Stimulated activated memory B cell treated with anti-CD40 and anti-IgM and Interleukin-4, amounts not matched to agents 10 μg/mL and 1 μg/mL and 100 μg/mL, for 72 hours (primary cell): ENCODE measurements around the gene SRGAP2.
A peak's percentile ranks its signal among the peaks of the same experiment; 100 is the strongest.
"Not testable (repeated sequence)": the region's sequence is repeated elsewhere in the genome, so short reads cannot be mapped to it uniquely, and the experiment has no call there.

ENCODE experiments used
- ATAC-seq: fragments of 150-1000 bp; cut with Tn5 transposase; 2 replicates; pipeline ENCODE4 v1.10.0; 2021
- H3K27ac Mint-ChIP-seq: one replicate; pipeline ENCODE4 v1.8.0; 2022; ENCODE audit warnings: mild to moderate bottlenecking, mixed read lengths
- H3K27me3 Mint-ChIP-seq: one replicate; pipeline ENCODE4 v1.8.0; 2022; ENCODE audit warnings: mixed read lengths
- H3K36me3 Mint-ChIP-seq: one replicate; pipeline ENCODE4 v1.8.0; 2022; ENCODE audit warnings: mixed read lengths
- H3K4me1 Mint-ChIP-seq: one replicate; pipeline ENCODE4 v1.8.0; 2022; ENCODE audit warnings: mixed read lengths
- H3K4me3 Mint-ChIP-seq: one replicate; pipeline ENCODE4 v1.8.0; 2022; ENCODE audit warnings: mild to moderate bottlenecking, moderate library complexity, mixed read lengths
- H3K9me3 Mint-ChIP-seq: one replicate; pipeline ENCODE4 v1.8.0; 2022; ENCODE audit warnings: mixed read lengths

The SRGAP2 gene

DNA sequence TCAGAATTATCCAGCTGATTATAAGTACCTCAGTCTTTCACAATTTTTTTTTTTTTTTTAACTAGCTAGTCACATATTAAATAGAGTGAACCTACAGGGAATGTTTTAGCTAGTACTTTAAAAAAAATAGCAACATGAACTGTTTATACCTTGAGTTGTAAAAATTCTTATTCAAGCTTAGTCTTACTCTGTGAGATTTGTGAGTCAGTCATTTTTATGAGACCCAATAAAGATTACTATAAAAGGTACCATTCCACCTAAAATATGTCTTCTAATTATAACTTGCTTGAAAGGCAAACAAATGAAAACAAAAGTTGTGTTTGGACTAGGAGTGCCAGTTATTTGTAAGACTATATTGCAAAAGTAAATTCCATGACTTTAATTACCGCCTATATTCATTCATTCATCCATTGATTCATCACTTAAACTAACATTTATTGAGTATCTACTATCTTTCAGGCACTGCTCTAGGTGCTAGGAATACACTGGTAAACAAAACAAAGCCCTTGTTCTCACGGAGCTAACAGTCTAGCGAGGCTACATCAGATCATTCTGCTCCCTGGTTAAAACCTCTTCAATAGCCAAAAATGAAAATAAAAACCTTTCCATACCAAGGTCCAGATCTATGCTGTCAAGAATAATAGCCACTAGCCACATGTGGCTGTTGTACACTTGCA is 6.5 kb upstream of the SRGAP2 start:
- ATAC-seq, H3K27me3 Mint-ChIP-seq, H3K36me3 Mint-ChIP-seq, H3K4me3 Mint-ChIP-seq, H3K27ac Mint-ChIP-seq, H3K4me1 Mint-ChIP-seq, H3K9me3 Mint-ChIP-seq: not testable (repeated sequence)

DNA sequence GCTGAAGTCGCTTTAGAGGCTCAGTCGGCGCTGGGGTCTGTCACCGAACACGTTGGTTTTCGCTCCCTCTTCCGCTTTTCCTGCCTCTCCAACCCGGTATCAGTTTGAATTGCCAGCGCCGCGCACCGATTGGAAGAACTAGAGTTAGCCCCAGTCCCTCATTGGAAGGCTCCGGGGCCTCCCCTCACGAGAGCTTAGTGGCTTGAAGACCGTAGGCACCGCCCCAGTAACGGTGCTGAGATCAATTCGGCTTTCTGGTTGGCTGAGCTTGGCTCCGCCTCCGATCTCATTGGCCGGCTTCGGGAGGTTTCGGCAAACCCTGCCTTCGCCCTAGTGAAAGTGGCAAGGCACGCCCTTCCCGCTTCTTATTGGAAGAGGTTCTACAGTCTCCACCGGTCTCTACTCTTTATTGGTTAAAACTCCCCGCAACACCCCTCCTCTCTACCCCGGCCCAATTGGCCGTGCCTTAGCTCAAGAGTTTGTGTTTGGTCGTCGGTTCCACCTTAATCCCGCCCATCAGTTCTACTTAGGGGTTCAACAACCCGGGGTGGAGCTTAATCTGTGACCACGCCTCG is 465 bp upstream of the SRGAP2 start, which contains the start of gene FAM72A:
Gene FAM72A (minus strand): TSS at position 51 of the 575 bp plus-strand sequence. CDS start 814 bp downstream, outside the sequence.
- H3K27ac Mint-ChIP-seq, result peak within 1 kb of the TSS; percentile 70
- H3K9me3 Mint-ChIP-seq, H3K27me3 Mint-ChIP-seq, H3K4me1 Mint-ChIP-seq, H3K36me3 Mint-ChIP-seq: not testable (repeated sequence)
- H3K4me3 Mint-ChIP-seq, result peak within 1 kb of the TSS; percentile 90
- ATAC-seq, result peak; percentile 94

DNA sequence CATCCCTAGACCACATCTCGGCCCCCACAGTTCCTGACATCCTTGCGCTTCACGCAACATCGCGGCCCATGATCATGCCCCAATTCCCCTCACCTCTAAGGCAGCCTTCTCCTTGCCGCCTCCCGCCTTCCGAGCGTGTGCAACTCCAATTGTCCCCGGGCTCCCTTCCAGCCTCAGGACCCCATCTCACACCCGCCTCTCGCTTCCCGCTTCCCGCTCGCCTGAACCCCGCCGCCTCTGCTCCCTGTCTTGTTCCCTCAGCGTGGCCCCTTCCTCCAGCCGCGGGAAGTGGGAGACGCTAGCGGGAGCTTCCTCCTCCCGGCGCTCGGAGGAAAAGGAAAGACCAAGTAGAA is 794 bp downstream of the SRGAP2 start:
- H3K27ac Mint-ChIP-seq, H3K4me1 Mint-ChIP-seq, H3K36me3 Mint-ChIP-seq, ATAC-seq, H3K27me3 Mint-ChIP-seq, H3K9me3 Mint-ChIP-seq: not testable (repeated sequence)
- H3K4me3 Mint-ChIP-seq, result peak overlapping the region; percentile 82

DNA sequence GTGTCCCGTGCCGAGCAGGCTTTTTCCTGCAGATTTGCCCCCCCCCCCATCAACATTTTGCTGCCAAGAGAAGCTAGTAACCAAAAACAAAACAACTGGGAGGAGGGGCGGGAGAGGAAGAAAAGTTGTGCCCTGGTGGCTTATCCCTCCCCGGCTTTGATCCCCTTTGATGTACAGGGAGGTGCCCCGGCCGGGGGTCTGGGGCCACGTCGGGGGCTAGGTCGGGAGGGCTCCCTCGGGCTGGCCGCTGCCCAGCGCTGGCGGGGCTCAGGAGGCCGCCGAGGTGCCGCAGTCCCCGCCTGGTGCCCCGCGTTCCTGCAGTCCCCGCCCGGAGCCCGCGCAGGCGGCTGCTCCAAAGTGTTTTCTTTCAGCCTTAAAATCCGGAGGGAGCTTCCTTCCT is 1.5 kb downstream of the SRGAP2 start:
- H3K27ac Mint-ChIP-seq, H3K9me3 Mint-ChIP-seq, H3K36me3 Mint-ChIP-seq, H3K4me1 Mint-ChIP-seq, ATAC-seq, H3K27me3 Mint-ChIP-seq: not testable (repeated sequence)
- peak overlapping the region; percentile 86 for H3K4me3 Mint-ChIP-seq

DNA sequence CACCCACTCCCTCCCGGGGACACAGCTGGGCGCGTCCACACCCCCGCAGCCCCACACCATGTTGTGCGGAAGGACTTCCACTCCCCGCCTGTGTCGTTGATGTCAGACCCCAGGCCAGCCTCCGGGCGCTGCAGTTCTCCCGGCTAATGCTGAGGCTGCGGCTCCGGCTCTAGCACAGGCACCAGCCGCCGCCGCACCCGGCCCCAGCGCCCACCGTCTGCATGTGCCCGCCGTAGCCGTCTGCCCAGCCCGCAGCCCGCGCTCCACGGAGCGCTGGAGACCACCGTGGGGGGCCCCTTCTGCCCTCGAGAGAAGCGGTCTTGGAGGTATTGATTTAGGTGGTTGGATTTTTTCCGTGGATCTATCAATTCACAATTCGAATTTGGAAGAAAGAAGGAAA is 2.2 kb downstream of the SRGAP2 start:
- H3K4me1 Mint-ChIP-seq, ATAC-seq, H3K27me3 Mint-ChIP-seq, H3K36me3 Mint-ChIP-seq, H3K27ac Mint-ChIP-seq, H3K4me3 Mint-ChIP-seq, H3K9me3 Mint-ChIP-seq: not testable (repeated sequence)

DNA sequence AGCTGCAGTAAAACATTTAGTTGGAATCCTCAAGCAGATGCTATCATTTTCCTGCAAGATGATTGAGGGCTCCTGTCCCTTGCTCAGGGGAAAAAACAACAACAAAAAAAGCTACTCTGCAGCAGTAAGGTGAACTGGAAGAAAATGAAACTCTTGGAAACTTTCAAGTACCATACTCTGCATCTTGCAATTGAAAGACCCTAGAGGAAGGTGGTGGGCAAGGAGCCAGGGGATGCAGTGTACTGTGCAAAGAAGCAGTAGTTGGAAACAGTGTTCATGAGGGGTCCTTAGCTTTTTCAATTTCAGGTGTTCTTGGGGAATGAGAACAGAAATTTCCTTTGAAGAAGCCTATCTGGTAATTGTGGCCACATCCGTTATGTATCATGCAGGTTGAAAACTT is 7.5 kb downstream of the SRGAP2 start:
- H3K4me1 Mint-ChIP-seq, H3K9me3 Mint-ChIP-seq, H3K36me3 Mint-ChIP-seq, H3K27ac Mint-ChIP-seq, H3K27me3 Mint-ChIP-seq, H3K4me3 Mint-ChIP-seq, ATAC-seq: not testable (repeated sequence)

DNA sequence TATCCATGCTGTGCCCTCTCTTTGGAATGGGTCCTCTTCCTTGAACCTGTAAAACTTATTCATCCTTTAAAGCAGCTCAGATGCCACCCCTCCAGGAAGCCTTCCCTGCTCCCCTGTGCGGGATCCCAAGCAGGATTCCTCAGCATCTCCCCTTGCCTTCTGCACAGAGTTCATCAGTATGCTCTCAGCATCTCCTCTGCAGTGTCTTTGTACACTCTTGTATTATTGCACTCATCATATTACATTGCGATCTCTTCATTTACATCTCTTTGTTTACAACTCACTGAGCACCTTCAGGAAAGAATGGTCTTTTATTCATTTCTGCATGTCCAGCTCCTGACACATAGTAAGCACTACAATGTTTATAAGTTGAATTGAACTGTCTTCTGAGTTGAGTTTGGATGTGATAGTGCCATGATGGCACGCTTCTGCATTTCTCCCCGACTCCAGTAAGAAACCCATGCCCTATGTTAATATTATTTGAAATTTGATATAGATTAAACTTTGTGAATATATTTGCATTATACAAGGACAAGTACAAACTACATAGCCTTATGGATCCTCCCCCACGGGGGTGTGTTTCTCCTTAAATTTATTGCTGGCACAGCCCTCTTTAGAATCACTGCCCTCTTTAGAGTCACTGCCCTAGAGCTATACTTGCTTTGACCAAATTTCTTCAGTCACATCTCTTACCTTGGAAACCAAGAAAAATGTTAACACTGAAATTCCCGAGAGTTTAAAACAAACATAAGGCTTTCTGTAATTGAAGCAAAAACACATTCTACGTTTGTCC is 12.5 kb downstream of the SRGAP2 start:
- not testable (repeated sequence) for H3K4me3 Mint-ChIP-seq

DNA sequence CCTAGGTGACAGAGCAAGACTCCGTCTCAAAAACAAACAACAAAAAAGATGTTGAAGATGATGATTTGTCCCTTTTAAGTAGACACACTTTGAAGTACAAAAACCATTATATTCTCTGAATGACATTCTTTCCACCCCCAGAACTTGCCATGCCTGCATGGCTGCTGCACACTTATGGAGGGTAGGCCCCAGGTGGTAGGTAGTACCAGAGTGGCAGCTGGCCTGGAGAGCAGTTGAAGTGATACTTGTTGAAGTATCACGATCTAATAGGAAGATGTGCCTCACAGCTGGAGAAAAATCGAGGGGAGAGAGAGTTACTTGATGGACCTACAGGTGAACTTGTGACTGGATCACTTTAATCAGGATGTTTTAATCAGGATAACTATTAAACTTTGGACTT is 14.9 kb downstream of the SRGAP2 start:
- not testable (repeated sequence) for H3K27ac Mint-ChIP-seq, ATAC-seq, H3K4me1 Mint-ChIP-seq, H3K9me3 Mint-ChIP-seq, H3K27me3 Mint-ChIP-seq, H3K4me3 Mint-ChIP-seq, H3K36me3 Mint-ChIP-seq

More for the DNA sequence above, 12.5 kb downstream of the SRGAP2 start:
- not testable (repeated sequence) for ATAC-seq, H3K27me3 Mint-ChIP-seq, H3K9me3 Mint-ChIP-seq, H3K27ac Mint-ChIP-seq, H3K4me1 Mint-ChIP-seq, H3K36me3 Mint-ChIP-seq

DNA sequence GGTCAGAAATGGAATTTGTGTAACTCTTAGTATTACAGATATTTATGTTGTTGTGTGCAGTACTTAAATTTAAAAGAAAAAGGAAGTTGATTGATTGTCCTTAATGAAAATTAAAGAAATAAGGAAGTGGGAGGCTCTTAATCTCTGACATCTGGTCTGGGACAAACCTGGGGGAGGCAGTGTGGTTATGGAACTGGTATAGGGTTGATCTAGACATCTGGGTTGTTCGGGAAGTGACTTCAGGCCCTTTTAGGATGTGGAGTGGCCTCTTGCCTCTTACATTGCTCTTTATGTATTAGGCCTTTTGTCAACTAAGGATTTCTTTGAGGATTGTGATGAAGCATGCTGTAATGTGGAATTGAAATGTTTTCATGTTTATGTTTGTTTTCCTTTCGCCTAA is 15.4 kb downstream of the SRGAP2 start:
- not testable (repeated sequence) for H3K9me3 Mint-ChIP-seq, H3K4me3 Mint-ChIP-seq, H3K4me1 Mint-ChIP-seq, H3K27ac Mint-ChIP-seq, H3K36me3 Mint-ChIP-seq, ATAC-seq, H3K27me3 Mint-ChIP-seq

DNA sequence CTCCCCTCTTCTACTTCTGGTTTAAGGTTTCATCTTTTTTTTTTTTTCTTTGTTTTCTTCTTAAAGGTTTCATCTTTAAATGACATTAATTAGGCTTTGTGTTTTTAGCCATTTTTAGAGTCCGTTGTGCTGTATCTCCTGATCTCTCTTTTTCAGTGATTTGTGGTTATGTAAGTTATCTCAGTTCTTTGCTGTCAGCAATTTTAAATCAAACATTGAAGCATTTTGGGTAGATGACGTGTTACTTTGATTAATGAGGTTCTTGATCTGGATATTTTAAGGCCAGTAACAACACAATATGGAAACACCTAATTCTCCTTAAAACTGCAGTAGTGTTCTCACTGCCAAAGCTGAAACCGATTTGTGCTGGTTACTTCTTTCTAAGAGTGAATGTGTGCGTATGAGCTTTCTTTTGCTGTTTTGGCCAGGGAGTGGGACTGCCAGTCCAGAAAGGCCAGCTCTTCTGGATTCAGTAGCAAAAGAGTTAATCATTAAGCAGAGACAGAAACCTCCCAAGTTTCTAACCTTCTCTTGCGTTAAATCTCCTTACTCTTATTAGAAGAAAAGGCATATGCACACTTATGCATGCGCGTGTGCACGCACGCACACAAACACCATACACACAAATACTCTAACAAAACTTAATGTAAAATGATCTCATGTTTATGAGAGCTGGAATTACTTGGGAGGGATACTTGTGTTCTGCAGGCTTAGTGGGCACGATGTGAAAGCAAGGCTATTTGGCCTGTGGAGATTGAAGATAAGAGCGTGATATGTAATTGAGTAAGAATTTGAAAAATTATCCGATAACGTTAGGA is 16.4 kb downstream of the SRGAP2 start:
- H3K36me3 Mint-ChIP-seq, H3K9me3 Mint-ChIP-seq, H3K27me3 Mint-ChIP-seq: not testable (repeated sequence)

DNA sequence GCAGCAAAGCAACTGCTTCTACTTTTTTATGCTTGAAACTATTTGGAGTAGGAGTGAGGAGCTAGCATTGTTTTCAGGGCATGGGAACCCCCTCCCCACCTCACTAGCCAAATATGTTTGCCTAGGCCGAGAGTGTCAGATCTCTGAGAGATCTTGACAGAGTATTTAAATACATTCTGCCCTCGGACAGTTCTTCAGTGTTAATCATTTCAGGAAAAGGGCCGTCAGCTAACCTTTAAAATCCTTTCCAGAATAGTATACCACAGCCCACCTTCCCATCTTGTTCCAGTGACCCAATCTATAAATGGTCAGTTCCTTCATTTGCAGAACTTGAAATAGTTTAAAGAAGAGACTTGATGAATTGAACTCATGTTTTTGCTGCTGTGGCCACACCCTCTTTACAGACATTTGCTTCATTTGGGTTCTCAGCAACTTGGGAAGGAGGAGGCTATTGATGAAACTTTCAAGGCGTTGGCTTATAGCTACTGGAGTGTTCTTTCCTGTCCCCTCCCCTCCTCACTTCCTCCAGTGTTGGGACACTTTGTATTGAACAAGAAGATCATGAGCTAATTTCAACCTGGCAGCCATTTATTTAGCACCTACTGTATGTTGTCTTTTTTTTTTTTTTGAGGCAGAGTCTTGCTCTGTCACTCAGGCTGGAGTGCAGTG is 17.1 kb downstream of the SRGAP2 start:
- not testable (repeated sequence) for H3K36me3 Mint-ChIP-seq, H3K9me3 Mint-ChIP-seq, H3K4me3 Mint-ChIP-seq, H3K27ac Mint-ChIP-seq, H3K4me1 Mint-ChIP-seq, ATAC-seq, H3K27me3 Mint-ChIP-seq

More for the DNA sequence above, 16.4 kb downstream of the SRGAP2 start:
- H3K27ac Mint-ChIP-seq, H3K4me3 Mint-ChIP-seq, H3K4me1 Mint-ChIP-seq, ATAC-seq: not testable (repeated sequence)

DNA sequence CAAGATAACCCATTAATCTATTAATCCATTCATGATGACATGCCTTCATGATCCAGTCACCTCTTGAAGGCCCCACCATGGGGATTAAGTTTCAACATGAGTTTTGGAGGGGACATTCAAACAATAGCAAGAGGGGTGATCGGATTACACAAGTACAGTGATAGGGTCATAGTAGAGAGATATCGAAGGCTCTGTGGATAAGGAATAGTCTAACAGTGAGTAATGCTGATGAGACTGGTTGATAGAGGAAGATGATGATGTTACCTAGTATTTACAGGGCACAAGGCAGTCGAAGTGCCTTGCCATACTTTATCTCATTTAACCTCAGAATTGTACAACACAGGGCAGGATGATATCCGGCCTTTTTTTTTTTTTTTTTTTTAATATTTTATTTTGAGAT is 18.2 kb downstream of the SRGAP2 start:
- not testable (repeated sequence) for H3K9me3 Mint-ChIP-seq, H3K27me3 Mint-ChIP-seq, H3K27ac Mint-ChIP-seq, ATAC-seq, H3K4me1 Mint-ChIP-seq, H3K4me3 Mint-ChIP-seq, H3K36me3 Mint-ChIP-seq

DNA sequence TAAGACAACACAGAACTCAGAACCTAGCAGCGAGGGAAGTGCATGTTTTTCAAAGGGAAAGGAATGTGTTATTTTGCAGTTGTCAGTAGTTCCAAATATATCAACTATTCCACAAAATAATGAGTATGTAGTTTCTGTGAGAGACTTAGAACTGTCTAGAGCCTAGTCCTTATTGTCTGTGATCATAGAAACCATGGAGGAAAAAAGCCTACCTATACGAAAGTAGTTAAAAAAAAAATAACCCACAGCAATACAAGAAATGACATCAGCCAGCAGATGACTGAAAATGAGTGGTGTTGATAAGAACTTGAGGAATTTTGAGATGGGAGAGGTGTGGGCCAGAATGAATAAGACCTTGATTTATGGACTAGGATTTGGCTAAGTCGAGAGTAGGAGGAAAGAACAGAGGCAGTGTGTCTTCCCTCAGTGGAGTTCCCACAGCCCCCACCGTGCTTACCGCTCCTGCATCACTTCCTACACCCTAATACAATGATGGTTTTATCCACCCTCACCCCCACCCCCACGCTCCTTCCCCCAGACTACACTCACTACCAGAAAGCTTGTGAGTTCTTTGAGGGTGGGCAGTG is 20.9 kb downstream of the SRGAP2 start:
- H3K9me3 Mint-ChIP-seq, ATAC-seq, H3K4me1 Mint-ChIP-seq, H3K36me3 Mint-ChIP-seq, H3K4me3 Mint-ChIP-seq, H3K27me3 Mint-ChIP-seq, H3K27ac Mint-ChIP-seq: not testable (repeated sequence)

DNA sequence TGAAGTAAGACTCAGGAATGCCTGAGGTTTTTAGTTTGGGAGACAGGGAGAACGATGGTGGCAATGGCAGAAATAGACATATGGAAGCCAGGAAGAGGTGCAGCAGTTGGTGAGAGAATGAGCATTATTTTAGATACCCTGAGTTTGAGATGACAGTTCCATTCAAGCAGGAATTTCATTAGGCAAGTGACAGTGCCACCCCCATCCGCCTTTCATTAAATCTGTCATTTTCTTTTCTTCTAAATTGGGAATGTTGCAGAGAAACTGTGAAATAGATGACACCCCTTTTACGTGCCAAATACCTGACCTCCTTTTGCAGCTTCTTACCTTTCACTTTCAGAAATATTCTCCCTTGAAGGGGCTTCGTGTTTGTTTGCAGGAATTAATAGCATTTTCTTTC is 22.0 kb downstream of the SRGAP2 start:
- not testable (repeated sequence) for H3K27me3 Mint-ChIP-seq, H3K36me3 Mint-ChIP-seq, ATAC-seq, H3K4me1 Mint-ChIP-seq, H3K4me3 Mint-ChIP-seq, H3K27ac Mint-ChIP-seq, H3K9me3 Mint-ChIP-seq

DNA sequence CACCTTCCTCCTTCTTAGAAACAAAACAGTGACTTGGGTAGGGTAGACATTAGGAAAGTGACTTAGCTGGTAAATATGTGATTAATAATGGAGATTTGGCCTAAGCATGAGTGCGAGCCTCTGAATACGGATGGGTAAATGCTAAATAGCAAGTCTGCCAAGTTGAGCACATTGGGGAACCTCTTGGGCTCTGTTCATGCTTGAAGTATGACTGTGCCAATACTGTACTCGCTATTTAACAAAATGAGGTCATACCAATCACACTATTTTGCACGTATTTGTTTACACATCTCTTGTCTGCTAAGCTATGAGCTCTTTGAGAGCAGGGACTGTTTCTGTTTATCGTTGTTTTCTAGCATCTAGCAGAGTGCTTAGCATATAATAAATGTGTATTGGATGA is 23.5 kb downstream of the SRGAP2 start:
- H3K4me3 Mint-ChIP-seq, H3K27me3 Mint-ChIP-seq, ATAC-seq, H3K9me3 Mint-ChIP-seq, H3K4me1 Mint-ChIP-seq, H3K36me3 Mint-ChIP-seq, H3K27ac Mint-ChIP-seq: not testable (repeated sequence)
